Measurements from ENCODE around the gene ULBP2.
"Not testable (repeated sequence)": the region's sequence is repeated elsewhere in the genome, so short reads cannot be mapped to it uniquely, and the experiment has no call there.

ULBP2 gene

DNA sequence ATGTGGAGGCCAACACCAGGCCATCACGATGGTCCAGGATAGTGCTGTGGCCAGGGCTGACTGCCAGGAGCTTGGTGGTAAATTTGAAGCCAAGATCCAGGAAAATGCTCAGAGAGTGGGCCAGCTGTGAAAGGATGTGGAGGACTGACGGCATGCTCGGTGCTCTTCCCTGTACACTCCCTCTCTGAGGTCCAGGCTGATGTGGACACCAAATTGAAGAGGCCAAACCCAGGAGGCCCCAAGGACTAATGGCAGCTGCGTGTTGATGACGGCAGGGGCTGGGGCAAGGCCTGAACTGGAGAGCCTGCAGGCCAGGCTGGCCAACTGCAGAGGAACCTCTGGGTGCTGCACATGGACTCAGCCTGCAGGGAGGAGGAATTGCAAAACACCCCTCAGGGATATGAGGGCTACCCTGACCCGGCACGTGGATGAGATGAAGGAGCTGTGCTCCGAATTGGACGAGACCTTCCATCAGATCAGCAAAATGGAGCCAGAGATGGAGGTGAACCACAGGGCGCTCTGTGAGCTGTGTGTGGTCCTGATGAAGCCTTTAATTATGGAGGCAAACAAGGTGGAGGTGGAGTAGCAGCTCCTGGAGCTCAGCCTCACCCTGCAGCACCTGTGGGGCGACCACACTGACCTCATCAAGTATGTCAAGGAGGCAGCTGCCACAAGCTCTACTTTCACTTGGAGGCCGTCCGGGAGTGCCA, 37.0 kb upstream of the ULBP2 start:
- no peak for TF ChIP-seq ZFX (IDR thresholded peaks at IDR 0.05)
- TF ChIP-seq CTCF (conservative IDR thresholded peaks at IDR 0.05): no peak
- H3K27ac ChIP-seq: no peak overlapping the region

GRCh38 chr6:149905371-149905910, 36.4 kb upstream of the ULBP2 start:
- no peak for TF ChIP-seq ZFX (IDR thresholded peaks at IDR 0.05)
- no peak for TF ChIP-seq CTCF (conservative IDR thresholded peaks at IDR 0.05)
- H3K27ac ChIP-seq: no peak overlapping the region

- H3K27ac ChIP-seq: no peak overlapping the region
- TF ChIP-seq ZFX (IDR thresholded peaks at IDR 0.05): no peak
Measured at GRCh38 chr6:149905911-149906371, 35.9 kb upstream of the ULBP2 start.

DNA sequence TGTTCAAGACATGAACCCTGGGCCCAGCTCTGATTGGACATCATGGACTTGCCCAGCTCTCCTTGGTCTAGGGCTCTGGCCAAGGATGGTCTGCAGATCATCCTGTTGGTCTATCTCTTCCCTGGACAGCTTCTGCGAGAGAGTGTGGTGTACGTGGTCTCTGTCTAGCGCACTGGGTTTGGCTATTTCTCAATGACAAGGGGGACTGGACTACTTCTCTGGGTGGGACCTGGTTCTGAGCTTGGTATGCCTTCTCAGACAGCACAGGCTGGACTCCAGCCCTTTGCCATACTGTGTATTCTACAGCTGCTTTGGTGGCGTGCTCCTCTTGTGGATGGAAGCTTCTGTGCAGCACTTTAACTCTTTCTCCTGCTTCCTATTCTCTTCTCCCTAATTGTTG, 35.4 kb upstream of the ULBP2 start:
- no peak overlapping the region for H3K27ac ChIP-seq
- TF ChIP-seq ZFX (IDR thresholded peaks at IDR 0.05): no peak
- no peak for TF ChIP-seq CTCF (conservative IDR thresholded peaks at IDR 0.05)

GRCh38 chr6:149907317-149907716, 34.5 kb upstream of the ULBP2 start:
- H3K27ac ChIP-seq: no peak overlapping the region
- TF ChIP-seq ZFX (IDR thresholded peaks at IDR 0.05) (no peak), CTCF (conservative IDR thresholded peaks at IDR 0.05) (no peak)

DNA sequence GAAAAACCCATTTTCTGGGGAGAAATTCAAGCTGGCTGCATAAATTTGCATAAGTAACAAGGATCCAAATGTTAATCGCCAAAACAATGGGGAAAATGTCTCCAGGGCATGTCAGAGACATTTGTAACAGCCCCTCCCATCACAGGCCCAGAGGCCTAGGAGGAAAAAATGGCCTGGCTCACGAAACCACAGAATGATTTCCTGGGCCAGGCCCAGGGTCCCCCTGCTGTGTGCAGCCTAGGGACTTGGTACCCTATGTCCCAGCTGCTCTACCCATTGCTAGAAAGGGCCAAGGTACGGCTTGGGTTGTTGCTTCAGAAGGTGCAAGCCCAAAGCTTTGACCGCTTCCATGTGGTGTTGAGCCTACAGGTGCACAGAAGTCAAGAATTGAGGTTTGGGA, 33.3 kb upstream of the ULBP2 start:
- H3K27ac ChIP-seq: not testable (repeated sequence)

- TF ChIP-seq ZFX (IDR thresholded peaks at IDR 0.05): no peak
- no peak for TF ChIP-seq CTCF (conservative IDR thresholded peaks at IDR 0.05)
Measured at GRCh38 chr6:149909701-149910470, 31.9 kb upstream of the ULBP2 start.

GRCh38 chr6:149910721-149911151, 31.1 kb upstream of the ULBP2 start:
- TF ChIP-seq CTCF (conservative IDR thresholded peaks at IDR 0.05) (no peak), ZFX (IDR thresholded peaks at IDR 0.05) (no peak)

More at GRCh38 chr6:149909701-149910470, 31.9 kb upstream of the ULBP2 start:
- H3K27ac ChIP-seq: no peak overlapping the region

DNA sequence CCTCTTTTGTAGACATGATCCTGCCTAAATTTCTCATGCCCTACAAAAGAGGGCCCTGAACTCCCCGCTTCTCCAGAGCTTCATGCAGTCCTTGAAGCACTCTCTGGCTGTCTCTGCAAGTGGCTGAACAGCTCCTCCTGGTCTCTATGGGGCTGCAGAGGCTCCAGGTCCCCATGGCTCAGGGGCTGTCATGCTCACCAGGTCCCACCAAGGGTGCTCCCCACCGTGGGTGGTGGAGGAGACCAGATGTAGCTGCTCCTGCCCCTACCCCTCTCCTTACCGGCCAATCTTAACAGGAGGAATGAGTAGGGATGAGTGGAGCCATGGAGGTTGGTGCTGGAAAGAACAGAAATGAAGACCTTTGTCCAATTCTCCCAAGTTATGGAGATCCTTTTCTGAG, 29.1 kb upstream of the ULBP2 start:
- not testable (repeated sequence) for H3K27ac ChIP-seq

More at GRCh38 chr6:149910721-149911151, 31.1 kb upstream of the ULBP2 start:
- no peak overlapping the region for H3K27ac ChIP-seq

All from C4-2B (cell line).